Parietal lobe (tissue), 2 donors: ENCODE measurements around the gene DEFB108B. TPM values are rescaled to one million over a fixed set of nuclear protein-coding genes. Genes with fewer than 3 reads are reported as not detected.

Experiments used
- small RNA-seq: library from RNA; depleted of rRNA; stranded (forward); fragments of <200 nt; gene quantifications from one replicate; pipeline ENCODE3, GENCODE V24; 2014; ENCODE audit warnings: low replicate concordance
- total RNA-seq: library from RNA; depleted of rRNA; stranded (reverse); fragments of >200 nt; gene quantifications from one replicate; pipeline ENCODE4 v1.2.3, GENCODE V29; 2014

The DEFB108B gene, protein sequence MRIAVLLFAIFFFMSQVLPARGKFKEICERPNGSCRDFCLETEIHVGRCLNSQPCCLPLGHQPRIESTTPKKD
- total RNA-seq, result not detected

DNA sequence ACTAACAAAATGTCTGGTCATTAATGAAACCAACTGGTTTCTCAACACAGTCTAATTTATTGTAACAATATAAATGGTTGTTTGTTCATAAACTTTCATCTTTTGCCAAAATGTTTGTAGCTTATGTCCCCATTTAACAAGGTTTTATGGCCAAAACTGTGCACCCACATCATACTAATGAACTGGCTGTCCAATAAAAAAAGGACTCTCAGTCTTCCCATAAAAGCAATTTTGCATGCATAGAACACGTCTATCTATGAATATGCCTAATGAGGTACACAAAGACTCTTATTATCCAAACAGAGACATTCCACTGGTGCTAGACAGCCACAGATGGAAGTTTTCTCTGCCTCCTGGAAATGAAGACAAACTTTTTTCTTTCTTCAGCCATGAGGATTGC lies at the start of gene DEFB108B:
Gene DEFB108B, plus strand, starts transcription at position 390 of the 400 bp plus-strand sequence. Its CDS starts 0 bp downstream, at position 390.

DNA sequence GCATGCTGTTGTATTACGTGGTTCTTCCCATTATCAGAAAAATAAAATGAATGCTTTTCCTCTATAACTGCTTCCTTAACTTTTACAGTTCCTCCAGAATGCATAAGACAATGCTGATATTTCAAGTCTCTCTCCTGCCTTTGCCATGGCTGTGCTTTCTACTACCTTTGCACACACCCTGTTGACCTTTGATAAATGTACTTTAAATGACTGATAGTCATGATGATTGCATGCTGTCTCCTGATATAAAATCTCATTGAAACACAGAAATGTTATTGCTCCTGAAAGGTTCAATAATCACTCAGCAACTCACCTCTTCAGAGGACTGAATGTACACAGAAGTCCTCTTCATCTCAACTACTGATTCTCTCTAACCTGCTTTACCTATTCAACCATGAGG lies 45.1 kb downstream of the DEFB108B start, which contains the start of gene DEFB131B:
Gene DEFB131B, plus strand, starts transcription at position 395 of the 400 bp plus-strand sequence. Its CDS starts 0 bp downstream, at position 395.

Small RNAs within 50 kb of the gene (small RNA-seq; reads per million reads assigned to genes)
- gene RNA5SP342, result not detected

Other genes starting within 250 kb of the DEFB108B start
- gene DEFB131B, start 45.3 kb downstream of the DEFB108B start, total RNA-seq, result not detected
- gene XNDC1N, start 95.4 kb downstream of the DEFB108B start, total RNA-seq, result 18.8 TPM
- 31.0 TPM for gene RNF121, start 95.8 kb downstream of the DEFB108B start, total RNA-seq
- gene IL18BP, start 165.7 kb downstream of the DEFB108B start, total RNA-seq, result 7.8 TPM
- 284 TPM for gene NUMA1, start 247.3 kb downstream of the DEFB108B start, total RNA-seq
- 8.8 TPM for gene LRRC51, start 247.7 kb downstream of the DEFB108B start, total RNA-seq